GM20000 (cell line): ENCODE results near the gene BATF2.
"Not testable (repeated sequence)": the region's sequence is repeated elsewhere in the genome, so short reads cannot be mapped to it uniquely, and the experiment has no call there.

Experiments
- DNase-seq: peaks from one replicate; pipeline ENCODE4 v3.0.0; 2012; ENCODE audit warnings: low spot score
- TF ChIP-seq, protein P1 (sequence below): IDR thresholded peaks from 2 replicates; pipeline ENCODE4 v1.5.1; 2012; ENCODE audit warnings: mild to moderate bottlenecking, control low read depth; ENCODE audit errors: extremely low read depth, missing control alignments

Gene BATF2

DNA sequence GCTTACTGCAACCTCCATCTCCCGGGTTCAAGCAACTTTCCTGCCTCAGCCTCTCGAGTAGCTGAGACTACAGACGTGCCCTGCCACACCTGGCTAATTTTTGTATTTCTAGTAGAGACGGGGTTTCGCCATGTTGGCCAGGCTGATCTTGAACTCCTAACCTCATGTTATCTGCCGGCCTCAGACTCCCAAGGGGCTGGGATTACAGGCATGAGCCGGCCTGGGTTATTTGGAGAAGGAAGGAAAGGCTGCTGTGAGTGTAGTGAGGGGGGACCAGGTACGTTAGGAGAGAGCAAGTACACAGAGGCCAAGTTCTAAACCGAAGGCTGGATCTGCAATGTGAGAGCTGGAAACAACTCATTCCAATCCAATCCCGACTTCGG is 453 bp downstream of the BATF2 start:
- TF ChIP-seq, protein P1, sequence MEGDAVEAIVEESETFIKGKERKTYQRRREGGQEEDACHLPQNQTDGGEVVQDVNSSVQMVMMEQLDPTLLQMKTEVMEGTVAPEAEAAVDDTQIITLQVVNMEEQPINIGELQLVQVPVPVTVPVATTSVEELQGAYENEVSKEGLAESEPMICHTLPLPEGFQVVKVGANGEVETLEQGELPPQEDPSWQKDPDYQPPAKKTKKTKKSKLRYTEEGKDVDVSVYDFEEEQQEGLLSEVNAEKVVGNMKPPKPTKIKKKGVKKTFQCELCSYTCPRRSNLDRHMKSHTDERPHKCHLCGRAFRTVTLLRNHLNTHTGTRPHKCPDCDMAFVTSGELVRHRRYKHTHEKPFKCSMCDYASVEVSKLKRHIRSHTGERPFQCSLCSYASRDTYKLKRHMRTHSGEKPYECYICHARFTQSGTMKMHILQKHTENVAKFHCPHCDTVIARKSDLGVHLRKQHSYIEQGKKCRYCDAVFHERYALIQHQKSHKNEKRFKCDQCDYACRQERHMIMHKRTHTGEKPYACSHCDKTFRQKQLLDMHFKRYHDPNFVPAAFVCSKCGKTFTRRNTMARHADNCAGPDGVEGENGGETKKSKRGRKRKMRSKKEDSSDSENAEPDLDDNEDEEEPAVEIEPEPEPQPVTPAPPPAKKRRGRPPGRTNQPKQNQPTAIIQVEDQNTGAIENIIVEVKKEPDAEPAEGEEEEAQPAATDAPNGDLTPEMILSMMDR, result no peak

DNA sequence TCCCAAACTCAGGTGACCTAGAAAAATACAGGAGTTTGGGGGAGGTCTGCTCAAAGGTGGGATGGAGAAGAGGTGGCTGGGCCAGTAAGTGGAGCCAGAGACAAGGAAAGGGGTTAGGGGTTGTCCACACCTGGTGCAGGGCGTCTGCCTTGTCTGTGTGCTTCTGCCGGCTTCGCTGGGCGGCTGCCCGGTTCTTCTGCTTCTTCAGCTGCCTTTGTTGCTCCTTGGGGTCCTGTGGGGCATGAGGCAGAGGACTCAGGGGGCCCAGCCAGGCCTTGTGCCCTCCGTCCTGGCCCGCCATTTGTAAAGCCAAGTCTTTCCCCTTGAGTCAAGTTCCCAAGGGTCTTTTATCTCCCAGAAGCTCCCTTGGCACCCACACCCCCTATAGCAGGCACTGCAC is 2.5 kb downstream of the BATF2 start:
- DNase-seq, result no peak
- TF ChIP-seq, protein P1, result no peak

More for the DNA sequence above, 453 bp downstream of the BATF2 start:
- no peak for DNase-seq

DNA sequence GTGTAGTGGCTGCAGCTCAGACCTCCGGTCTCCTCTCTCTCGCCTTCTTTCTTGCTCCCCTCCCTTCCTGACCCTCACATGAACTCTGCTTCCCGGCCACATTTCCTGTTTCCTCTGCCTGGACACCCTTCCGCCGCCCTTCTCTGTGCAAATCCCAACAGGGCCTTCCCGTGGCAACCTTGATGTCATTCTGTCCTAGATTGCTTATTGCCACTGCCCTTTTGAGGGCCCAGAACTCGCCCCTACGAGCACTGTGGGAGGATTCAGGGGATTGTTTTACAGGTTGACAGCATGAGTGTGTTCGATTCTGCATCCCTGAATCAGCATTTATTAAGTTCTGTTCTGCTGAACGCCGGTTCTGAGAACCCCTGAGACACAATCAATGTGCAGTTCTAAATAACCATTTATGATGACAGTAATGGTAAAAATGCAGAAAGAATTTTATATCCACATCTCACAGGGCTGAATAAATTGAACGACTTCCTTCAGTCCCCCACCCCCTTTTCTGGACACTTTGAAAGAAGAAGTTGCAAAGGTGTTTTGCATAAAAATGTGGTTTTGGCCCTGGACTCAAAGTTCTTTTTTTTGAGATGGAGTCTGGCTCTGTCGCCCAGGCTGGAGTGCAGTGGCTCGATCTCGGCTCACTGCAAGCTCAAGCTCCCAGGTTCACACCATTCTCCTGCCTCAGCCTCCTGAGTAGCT is 6.4 kb downstream of the BATF2 start:
- no peak for DNase-seq
- TF ChIP-seq, protein P1, result no peak

DNA sequence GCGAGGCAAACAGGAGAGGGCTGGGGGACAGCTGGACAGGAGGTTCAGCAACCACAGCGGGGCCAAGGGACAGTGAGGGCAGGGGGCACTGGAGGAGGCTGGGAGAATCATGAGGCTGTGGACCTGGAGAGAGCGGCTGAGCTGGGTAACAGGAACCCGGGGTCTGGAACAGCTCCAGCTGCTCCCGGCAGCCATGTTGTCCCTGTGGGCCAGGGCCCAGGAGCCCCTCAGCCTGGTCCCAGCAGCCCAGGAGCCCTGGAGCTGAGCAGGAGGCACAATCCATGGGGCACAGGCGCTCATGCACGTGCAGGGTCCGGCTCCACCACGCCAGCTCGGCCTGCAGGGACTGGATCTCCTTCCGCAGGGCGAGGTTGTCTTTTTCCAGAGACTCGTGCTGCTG is 7.4 kb downstream of the BATF2 start:
- DNase-seq, result no peak
- TF ChIP-seq, protein P1, result no peak

DNA sequence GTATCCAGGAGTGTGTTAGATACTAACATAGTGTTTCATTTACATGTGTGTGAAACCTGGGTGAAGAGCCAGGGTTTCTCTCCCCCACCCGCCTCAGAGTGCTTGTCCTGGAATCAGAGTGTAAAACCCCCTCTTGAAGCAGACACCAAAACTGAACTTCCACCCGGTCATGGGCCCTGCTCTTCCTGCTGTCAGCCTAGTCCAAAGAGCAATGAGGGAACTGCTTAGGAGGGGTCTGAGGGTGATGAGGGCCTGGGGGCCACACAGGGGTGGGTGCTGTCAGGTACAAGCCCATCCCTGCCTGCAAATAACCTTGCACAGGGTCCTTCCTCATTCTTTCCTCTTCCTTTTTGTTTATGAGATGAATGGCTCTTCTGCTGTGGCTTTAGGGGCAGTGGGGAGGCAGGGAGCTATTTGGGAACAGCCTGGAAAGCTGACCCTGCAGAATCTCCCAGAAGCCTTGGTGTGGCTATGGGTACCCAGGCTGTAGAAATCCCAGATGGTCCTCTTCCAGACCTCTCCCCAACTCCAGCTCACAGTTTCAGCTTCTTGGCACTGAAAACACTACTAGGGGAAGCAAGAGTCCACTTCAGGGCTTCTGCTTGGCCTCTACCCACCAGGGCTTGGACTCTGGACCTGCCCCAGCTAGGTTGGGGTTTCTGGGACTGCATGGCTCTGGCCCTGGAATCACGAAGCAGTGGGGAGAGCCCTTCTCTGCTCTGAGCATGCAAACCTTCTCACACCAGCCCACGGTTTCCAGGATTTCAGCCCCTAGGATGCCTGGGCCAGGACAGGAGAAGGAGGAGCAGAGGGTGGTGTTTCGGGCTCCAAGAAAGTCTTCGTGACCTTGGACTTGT is 8.5 kb downstream of the BATF2 start:
- DNase-seq, result no peak
- TF ChIP-seq, protein P1, result no peak

DNA sequence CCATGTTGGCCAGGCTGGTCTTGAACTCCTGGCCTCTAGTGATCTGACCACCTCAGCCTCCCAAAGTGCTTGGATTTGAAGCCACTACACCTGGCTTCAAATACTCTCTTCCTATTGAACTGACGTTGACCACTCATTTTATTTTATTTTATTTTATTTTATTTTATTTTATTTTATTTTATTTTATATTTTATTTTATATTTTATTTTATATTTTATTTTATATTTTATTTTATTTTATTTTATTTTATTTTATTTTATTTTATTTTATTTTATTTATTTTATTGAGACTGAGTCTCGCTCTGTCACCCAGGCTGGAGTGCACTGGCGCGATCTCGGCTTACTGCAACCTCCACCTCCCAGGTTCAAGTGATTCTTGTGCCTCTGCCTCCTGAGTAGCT is 13.4 kb downstream of the BATF2 start:
- DNase-seq, result not testable (repeated sequence)

DNA sequence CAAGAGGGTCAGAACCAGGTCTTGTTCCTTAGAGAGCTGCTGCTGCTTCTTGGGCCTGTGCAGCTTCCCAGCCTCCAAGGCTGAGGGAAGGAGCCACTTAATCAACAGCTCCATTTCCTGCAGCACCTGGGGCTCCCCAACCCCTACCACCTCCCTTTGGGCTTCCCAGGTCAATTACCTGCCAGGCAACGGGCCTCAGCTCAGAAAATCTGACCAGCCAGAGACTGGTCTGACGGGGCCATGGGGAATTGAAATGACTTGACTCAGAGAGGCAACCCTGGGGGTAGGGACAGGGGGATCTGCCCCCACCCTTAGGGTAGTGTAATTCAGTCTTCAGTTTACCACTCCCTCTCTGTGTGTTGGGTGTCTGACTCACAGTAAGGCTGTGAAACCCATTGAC is 20.1 kb downstream of the BATF2 start:
- TF ChIP-seq, protein P1, result no peak

More for the DNA sequence above, 20.1 kb downstream of the BATF2 start:
- no peak for DNase-seq
